ENCODE measurements around the gene MGMT. TPM values are rescaled to one million over a fixed set of nuclear protein-coding genes. Genes with fewer than 3 reads are reported as not detected.

MGMT gene
- total and polyA plus RNA-seq, 2 of the 4 experiments (the other 2 are of a cell fraction) = 11.5 to 17.8 TPM

DNA sequence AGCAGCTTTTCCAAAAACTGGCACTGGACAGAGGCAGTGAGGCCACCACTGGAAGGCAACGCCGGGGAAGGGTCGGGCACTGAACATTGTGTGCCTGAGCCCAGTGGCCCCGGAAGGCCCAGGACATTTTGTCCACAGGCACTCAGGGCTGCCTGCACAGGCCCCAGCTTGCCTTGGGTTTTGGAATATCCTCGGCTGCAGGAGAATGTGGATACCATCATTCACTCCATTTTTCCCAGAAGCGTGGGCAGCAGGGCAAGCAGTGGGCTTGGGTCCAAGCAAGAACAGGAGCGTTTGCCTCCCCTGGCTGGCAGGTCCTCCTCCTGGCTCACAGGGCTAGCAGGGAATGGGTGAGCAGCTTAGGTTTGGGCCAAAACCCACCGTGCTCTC, 349.6 kb downstream of the MGMT start:
- no peaks in the 10 kb centered on the region for H3K36me3 ChIP-seq (ENCODE audit: control insufficient read depth, insufficient read depth, low read length)
- no peak overlapping the region for H2BK20ac ChIP-seq (ENCODE audit: low read depth, low read length)
- no peak overlapping the region for H4K91ac ChIP-seq (ENCODE audit: insufficient read depth, low read depth, low read length)
- H3K56ac ChIP-seq (ENCODE audit: extremely low read depth, insufficient read depth, low read length) = no peak overlapping the region
- no peaks in the 10 kb centered on the region for H3K79me1 ChIP-seq (ENCODE audit: low read depth in 1 of 2, low read length in 2 of 2)
- H2AK9ac ChIP-seq (replicated peaks; ENCODE audit: low read depth, low read length, poor library complexity) = peak overlapping the region; percentile 42
- H2BK15ac ChIP-seq (ENCODE audit: low read depth, low read length) = no peak overlapping the region
- no peaks in the 10 kb centered on the region for H4K20me1 ChIP-seq (ENCODE audit: insufficient read depth, low read length)
- no peak overlapping the region for H3K23ac ChIP-seq (ENCODE audit: low read depth, low read length)
- no peak overlapping the region for H3K18ac ChIP-seq (ENCODE audit: low read depth, low read length)
- dilution Hi-C loops (cut with HindIII; ENCODE audit: low sequenced_read_pairs, unreplicated experiment) (no loop called here), intact Hi-C loops (cut with micrococcal nuclease) (no loop called here), in situ Hi-C loops (cut with MboI; ENCODE audit: low sequenced_read_pairs) (no loop called here)
- BruUV-seq (replicated peaks) = no TSS peak
- no peak overlapping the region for H2AFZ ChIP-seq (replicated peaks; ENCODE audit: low read length, poor library complexity)
- ATAC-seq (ENCODE audit: low read depth) = no peak
- no peak overlapping the region for H3K4me3 ChIP-seq (ENCODE audit: insufficient read depth, low read depth, low read length)
- no peak overlapping the region for H3K9ac ChIP-seq (ENCODE audit: low read depth, low read length)
- DNase-seq = no peak
- H3K14ac ChIP-seq (replicated peaks; ENCODE audit: low read depth, low read length) = no peak overlapping the region
- H2AK5ac ChIP-seq (ENCODE audit: low read depth, low read length) = no peak overlapping the region
- no peak overlapping the region for H4K5ac ChIP-seq (ENCODE audit: low read depth, low read length)
- no peaks in the 10 kb centered on the region for H3K9me1 ChIP-seq (ENCODE audit: insufficient read depth, low read length)
- H4K8ac ChIP-seq (ENCODE audit: low read depth in 2 of 2, low read length in 2 of 2) = no peak overlapping the region
- ChIA-PET POLR2A (ENCODE audit: unreplicated experiment) (no interaction called here), CTCF (no interaction called here)
- H3K9me3 ChIP-seq (ENCODE audit: control insufficient read depth, insufficient read depth, low read length) = peaks cover 34% of the 10 kb centered on the region
- no peak overlapping the region for H3K27ac ChIP-seq (ENCODE audit: insufficient read depth, low read length)
- no peaks in the 10 kb centered on the region for H3K27me3 ChIP-seq (ENCODE audit: control insufficient read depth, insufficient read depth, low read length)
- H3K4ac ChIP-seq (ENCODE audit: low read depth, low read length) = no peak overlapping the region
- no peaks in the 10 kb centered on the region for H3K4me1 ChIP-seq (ENCODE audit: control insufficient read depth, insufficient read depth, low read length)
- no peak overlapping the region for H2BK5ac ChIP-seq (ENCODE audit: low read depth, low read length, poor library complexity, severe bottlenecking)
- no peak for TF ChIP-seq SMC3 (IDR thresholded peaks at IDR 0.05; ENCODE audit: low read depth, low read length)
- 79% methylated on average over 4 of the region's 8 CpGs; no CpG with 5 or more reads in 1 of the 2 experiments for WGBS, 2 experiments (ENCODE audit: extremely low coverage in 2 of 2, insufficient read length in 1 of 2)
- no peak overlapping the region for H2BK120ac ChIP-seq (ENCODE audit: low read depth, low read length)
- H3K4me2 ChIP-seq (ENCODE audit: low read depth, low read length) = no peak overlapping the region

Measured in IMR-90 (cell line).